Smooth muscle cell of bladder (primary cell): ENCODE results near the gene TM4SF5. TPM values are rescaled to one million over a fixed set of nuclear protein-coding genes. Genes with fewer than 3 reads are reported as not detected.

Experiments
- total RNA-seq: library from RNA; depleted of rRNA; stranded (reverse); fragments of >200 nt; gene quantifications from 2 replicates; pipeline ENCODE4 v1.2.3, GENCODE V29; 2014

Gene TM4SF5
- total RNA-seq, result not detected in 2 replicates

GRCh38 chr17:4771519-4772234 is at the start of gene TM4SF5:
Gene TM4SF5, plus strand, starts transcription at chr17:4771886. Its CDS starts 37 bp downstream, at chr17:4771923.

GRCh38 chr17:4739122-4740024 is 32.3 kb upstream of the TM4SF5 start, which contains the start of the genes CXCL16 and ZMYND15:
Gene CXCL16, minus strand, starts transcription at chr17:4739928. Its CDS starts 589 bp downstream, at chr17:4739339.
Gene ZMYND15, plus strand, starts transcription at chr17:4739833. Its CDS starts 716 bp downstream, at chr17:4740549.

GRCh38 chr17:4786106-4786511 is 14.4 kb downstream of the TM4SF5 start, which contains the start of gene VMO1:
Gene VMO1, minus strand, starts transcription at chr17:4786364. Its CDS starts 12 bp downstream, at chr17:4786352.

GRCh38 chr17:4788807-4789700 is 17.4 kb downstream of the TM4SF5 start, which contains the start of gene GLTPD2:
Gene GLTPD2, plus strand, starts transcription at chr17:4788964. Its CDS starts 48 bp downstream, at chr17:4789012.

GRCh38 chr17:4802228-4802627 is 30.5 kb downstream of the TM4SF5 start, which contains the start of gene C17orf114:
Gene C17orf114, minus strand, starts transcription at chr17:4802328.

GRCh38 chr17:4806777-4807604 is 35.3 kb downstream of the TM4SF5 start, which contains the start of gene PLD2:
Gene PLD2, plus strand, starts transcription at chr17:4807152. Its CDS starts 621 bp downstream, at chr17:4807773.

Other genes starting within 250 kb of the TM4SF5 start
- 43.8 and 59.7 TPM in 2 replicates for gene MYBBP1A, start 216.5 kb upstream of the TM4SF5 start, total RNA-seq
- not detected in 2 replicates for gene GGT6, start 211.3 kb upstream of the TM4SF5 start, total RNA-seq
- 0.28 and 0.37 TPM in 2 replicates for gene SMTNL2, start 187.4 kb upstream of the TM4SF5 start, total RNA-seq
- gene ALOX15, start 130.2 kb upstream of the TM4SF5 start, total RNA-seq, result not detected in 2 replicates
- 9.0 and 11.9 TPM in 2 replicates for gene PELP1, start 67.7 kb upstream of the TM4SF5 start, total RNA-seq
- gene ARRB2, start 61.3 kb upstream of the TM4SF5 start, total RNA-seq, result 2.1 and 3.2 TPM in 2 replicates
- gene MED11, start 40.5 kb upstream of the TM4SF5 start, total RNA-seq, result 10.4 and 16.5 TPM in 2 replicates
- gene ZMYND15, start 32.1 kb upstream of the TM4SF5 start, total RNA-seq, result 0.09 and 0.14 TPM in 2 replicates
- 1.8 and 2.1 TPM in 2 replicates for gene CXCL16, start 32.0 kb upstream of the TM4SF5 start, total RNA-seq
- 0.74 and 3.3 TPM in 2 replicates for gene VMO1, start 14.5 kb downstream of the TM4SF5 start, total RNA-seq
- not detected in 2 replicates for gene GLTPD2, start 17.1 kb downstream of the TM4SF5 start, total RNA-seq
- 164 and 179 TPM in 2 replicates for gene PSMB6, start 24.3 kb downstream of the TM4SF5 start, total RNA-seq
- gene PLD2, start 35.3 kb downstream of the TM4SF5 start, total RNA-seq, result 14.2 and 15.8 TPM in 2 replicates
- gene MINK1, start 61.5 kb downstream of the TM4SF5 start, total RNA-seq, result 17.1 and 21.0 TPM in 2 replicates
- 4.3 and 6.1 TPM in 2 replicates for gene C17orf107, start 127.7 kb downstream of the TM4SF5 start, total RNA-seq
- gene CHRNE, start 131.2 kb downstream of the TM4SF5 start, total RNA-seq, result 0.14 and 1.4 TPM in 2 replicates
- gene GP1BA, start 160.4 kb downstream of the TM4SF5 start, total RNA-seq, result not detected in 2 replicates
- 51.8 and 62.5 TPM in 2 replicates for gene SLC25A11, start 168.2 kb downstream of the TM4SF5 start, total RNA-seq
- 12.2 and 15.3 TPM in 2 replicates for gene RNF167, start 168.4 kb downstream of the TM4SF5 start, total RNA-seq
- gene PFN1, start 176.6 kb downstream of the TM4SF5 start, total RNA-seq, result 381 and 445 TPM in 2 replicates
- gene ENO3, start 179.2 kb downstream of the TM4SF5 start, total RNA-seq, result 1.6 and 2.6 TPM in 2 replicates
- 50.8 and 60.6 TPM in 2 replicates for gene SPAG7, start 195.9 kb downstream of the TM4SF5 start, total RNA-seq
- gene CAMTA2, start 215.8 kb downstream of the TM4SF5 start, total RNA-seq, result 6.8 and 6.9 TPM in 2 replicates
- gene INCA1, start 225.6 kb downstream of the TM4SF5 start, total RNA-seq, result 0.37 and 0.57 TPM in 2 replicates
- gene KIF1C, start 226.1 kb downstream of the TM4SF5 start, total RNA-seq, result 77.7 and 97.3 TPM in 2 replicates